Activated naive CD4-positive, alpha-beta T cell treated with anti-CD3 and anti-CD28 coated beads, Interleukin-2, amount 50 U/mL, for 16 hours (primary cell): ENCODE data around the gene PIK3R4.

Experiments
- DNase-seq: peaks from one replicate; pipeline ENCODE4 v3.0.0-alpha.2; 2020

PIK3R4 gene

DNA sequence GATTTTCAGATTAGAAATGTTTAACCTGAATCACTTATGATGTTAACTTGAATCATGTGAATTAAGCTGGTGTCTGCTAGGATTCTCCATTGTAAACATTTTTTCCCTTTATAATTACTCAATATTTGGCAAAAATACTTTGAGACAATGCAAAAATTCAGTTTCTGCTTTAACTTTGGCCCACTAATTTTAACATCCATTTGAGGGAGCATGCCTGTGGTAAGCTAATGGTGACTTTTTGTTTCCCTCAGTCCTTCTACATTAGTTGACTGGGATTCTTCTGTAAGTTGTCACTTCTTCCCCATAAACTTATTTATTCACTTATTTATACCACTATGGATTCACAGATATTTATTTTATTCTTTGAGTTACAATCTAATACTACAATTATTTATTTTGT lies 59.3 kb downstream of the PIK3R4 start:
- DNase-seq = no peak

DNA sequence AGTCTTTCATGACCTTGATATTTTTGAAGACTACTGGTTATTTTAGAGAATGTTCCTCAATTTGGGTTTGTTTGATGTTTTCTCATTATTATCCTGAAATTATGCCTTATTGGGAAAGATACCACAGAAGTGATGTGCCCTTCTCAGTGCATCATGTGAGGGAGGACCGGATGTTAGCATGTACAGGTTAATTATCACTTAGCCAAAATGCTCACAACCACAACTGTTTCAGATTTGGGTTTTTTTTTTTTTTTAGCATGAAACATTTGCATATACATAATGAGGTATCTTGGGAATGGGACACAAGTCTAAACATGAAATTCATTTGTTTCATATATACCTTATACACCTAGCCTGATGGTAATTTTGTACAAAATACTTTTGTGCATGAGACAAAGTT lies 59.8 kb downstream of the PIK3R4 start:
- no peak for DNase-seq

DNA sequence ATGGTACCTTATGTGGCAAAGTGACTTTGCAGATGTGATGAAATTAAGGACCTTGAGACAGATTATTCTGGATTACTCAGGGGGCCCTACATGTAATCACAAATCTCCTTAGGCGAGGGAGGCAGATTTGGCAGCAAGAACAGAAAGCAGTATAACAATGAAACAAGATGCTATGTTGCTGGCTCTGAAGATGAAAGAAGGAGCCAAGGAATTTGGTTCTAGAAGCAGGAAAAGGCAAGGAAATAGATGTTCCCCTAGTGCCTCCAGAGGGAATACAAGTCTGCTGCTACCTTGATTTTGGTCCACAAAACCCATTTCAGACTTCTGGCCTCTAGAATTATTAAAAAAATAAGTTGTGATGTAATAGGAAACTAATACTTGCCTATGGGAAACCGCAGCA lies 64.5 kb downstream of the PIK3R4 start:
- no peak for DNase-seq

DNA sequence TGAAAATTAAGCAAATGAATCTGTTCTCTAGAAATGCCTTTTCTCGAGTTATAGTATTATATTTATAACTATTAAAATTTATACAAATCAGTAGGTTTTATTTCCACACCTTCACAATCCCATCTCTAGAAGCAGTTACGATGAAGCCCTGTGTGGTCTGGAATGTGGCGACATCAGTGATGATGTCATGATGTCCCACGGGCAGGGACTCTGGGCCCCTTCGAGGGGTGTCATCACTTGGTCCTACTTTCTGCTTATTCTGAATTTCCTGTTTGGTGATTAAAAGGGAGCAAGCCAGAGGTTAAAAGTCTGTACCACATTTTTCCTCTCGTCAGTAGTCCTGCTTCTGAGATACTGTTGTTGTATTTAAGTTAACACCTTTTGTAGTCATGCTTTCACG lies 67.4 kb downstream of the PIK3R4 start:
- DNase-seq = no peak

GRCh38 chr3:130677343-130677742 lies 69.3 kb downstream of the PIK3R4 start:
- no peak for DNase-seq

DNA sequence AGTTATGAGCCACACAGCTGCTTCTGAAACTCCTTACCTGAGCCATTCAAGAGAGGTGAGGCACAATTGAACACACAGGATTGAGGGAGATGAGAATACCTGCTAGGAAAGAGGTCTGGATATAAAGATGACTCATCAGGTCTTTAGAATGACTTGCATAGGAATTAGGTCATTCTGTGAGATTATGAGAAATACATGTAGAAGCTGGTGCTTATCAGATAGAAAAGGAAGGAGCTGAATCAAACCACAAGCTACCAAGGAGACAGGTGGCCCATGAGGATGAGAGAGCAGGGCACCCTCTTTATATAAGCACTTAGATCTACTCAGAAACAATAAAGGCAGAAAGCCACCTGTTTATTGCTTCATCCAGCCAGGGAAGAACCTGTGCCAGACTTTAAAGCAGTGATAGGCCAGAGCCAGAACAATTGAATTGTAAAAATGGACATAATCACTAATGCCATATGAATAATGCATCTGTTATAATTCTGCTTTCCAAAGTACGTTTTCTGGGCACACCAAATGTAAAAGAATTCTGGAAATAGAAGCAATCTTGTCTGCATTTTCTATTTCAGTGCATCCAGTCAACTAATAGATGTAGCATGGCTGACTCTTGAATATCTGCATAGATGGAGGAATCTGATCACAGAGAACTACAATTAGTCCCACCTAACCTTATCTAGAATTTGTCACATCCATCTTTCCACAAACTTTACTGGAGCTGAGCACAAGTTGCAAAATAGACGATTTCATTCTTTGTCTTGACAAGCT lies 74.9 kb downstream of the PIK3R4 start:
- no peak for DNase-seq

DNA sequence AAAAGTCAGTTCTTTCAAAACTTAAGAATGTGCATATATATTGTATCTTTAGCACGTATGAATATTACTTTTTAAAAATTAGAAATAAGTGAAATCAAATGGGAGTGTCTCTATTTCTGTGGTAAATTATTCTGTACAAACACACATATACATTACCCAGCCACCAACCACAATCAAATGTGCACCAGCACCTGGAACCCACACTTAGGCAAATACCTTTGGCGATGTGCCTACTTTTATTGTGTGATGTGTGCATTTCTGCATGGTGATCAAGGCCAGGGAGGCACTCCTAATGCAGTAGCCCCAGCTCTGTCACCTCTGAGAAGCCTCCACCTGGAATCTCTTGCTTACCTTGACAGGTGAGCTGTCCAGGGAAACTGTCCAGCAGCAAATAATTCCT lies 76.9 kb downstream of the PIK3R4 start:
- no peak for DNase-seq

GRCh38 chr3:130663092-130663491 lies 83.5 kb downstream of the PIK3R4 start:
- no peak for DNase-seq

DNA sequence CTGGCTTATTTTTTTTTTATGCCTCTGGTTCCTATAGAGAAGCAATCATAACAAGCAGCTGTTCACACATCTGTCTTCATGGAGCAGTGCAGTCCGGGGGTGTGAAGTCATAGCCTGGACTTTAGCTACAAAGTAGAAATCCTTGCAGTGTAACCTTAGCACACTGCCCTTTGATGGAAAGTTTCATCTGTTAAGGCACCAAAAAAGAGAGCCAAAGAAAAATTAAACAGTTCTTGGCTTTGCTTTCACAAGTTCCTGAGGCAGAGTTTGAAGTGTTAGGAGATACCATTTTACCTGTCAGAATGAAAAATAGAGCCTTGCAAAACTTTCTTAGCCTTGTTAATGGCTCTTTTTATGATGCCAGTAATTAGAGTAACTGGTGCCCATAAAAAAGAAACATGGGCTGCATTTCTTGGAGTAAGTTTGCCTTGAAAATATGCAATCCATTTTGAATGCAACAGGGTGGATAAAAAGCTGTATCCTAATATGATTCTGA lies 84.1 kb downstream of the PIK3R4 start:
- DNase-seq = no peak

GRCh38 chr3:130661140-130661891 lies 85.3 kb downstream of the PIK3R4 start:
- no peak for DNase-seq

DNA sequence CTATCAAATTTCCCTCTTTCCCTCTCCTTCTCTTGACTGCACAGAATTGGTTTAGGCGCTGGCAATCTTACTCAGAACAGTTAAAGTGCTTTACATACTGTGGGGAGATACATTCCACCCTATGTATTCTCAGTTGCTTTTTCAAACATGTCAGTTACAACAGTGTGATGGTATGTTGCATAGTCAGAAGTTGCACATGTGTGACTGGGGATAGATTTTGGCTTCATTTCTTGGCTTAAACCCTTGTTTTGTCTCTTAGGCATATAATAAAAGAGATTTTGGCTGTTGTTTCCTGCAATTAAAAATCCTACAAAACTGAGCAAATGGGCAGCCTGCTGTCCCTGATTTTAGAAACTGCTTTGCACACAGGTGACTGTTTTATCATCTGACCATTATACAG lies 86.7 kb downstream of the PIK3R4 start:
- DNase-seq = no peak

- no peak for DNase-seq
Measured at GRCh38 chr3:130658678-130659077, 88.0 kb downstream of the PIK3R4 start.

- DNase-seq = no peak
Measured at GRCh38 chr3:130656627-130657026, 90.0 kb downstream of the PIK3R4 start.

DNA sequence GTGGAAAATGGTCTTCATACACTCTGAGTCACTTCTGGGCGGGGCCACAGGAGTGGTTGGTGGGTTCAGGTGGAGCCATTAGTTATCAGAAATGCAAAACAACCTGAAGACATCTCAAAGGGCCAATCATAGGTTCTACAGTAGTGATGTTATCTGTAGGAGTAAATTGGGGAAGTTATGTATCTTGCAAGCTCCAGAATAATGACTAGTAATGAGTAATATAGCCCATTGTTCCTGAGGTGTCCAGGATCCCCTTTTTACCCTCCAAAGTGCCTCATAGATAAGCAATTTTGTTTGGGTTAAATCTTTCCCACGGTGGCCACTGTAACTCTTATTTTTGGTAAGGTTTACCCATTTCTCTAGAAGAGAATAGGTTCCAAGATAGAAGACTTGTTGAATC lies 91.7 kb downstream of the PIK3R4 start:
- DNase-seq = no peak

GRCh38 chr3:130654091-130654490 lies 92.5 kb downstream of the PIK3R4 start:
- no peak for DNase-seq

DNA sequence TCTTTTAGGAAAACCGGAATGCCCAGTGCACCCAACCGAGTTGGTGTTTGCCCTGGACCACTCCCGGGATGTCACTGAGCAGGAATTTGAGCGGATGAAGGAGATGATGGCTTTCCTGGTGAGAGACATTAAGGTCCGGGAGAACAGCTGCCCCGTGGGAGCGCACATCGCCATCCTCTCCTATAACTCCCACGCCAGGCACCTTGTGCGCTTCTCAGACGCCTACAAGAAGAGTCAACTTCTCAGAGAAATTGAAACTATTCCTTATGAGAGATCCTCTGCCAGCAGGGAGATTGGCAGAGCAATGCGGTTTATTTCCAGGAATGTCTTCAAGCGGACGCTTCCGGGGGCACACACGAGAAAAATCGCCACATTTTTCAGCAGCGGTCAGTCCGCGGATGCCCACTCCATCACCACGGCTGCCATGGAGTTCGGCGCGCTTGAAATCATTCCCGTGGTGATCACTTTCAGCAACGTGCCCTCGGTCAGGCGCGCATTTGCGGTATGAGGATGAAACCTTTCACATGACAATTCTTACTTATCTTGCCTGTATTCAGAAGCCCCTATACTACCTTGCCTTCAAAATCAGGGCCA lies 97.5 kb downstream of the PIK3R4 start:
- no peak for DNase-seq

DNA sequence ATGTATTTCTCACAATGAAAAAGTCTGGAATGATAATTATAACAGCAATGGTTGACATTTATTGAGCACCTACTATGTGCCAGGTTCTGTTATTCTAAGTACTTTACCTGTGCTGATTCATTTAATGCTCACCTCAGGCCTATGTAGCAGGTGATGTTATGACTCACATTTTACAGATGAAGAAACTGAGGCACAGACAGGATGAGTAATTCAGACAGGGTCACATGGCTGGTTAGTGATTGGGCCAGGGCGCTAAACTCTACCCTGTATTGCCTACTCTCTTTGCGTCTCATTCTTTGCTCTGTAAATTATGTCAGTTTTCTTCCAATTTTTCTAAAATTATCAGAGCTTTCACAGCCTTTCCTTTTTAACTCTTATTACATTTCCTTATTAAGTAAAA lies 98.3 kb downstream of the PIK3R4 start:
- no peak for DNase-seq

- DNase-seq = no peak
Measured at GRCh38 chr3:130645261-130645660, 101.4 kb downstream of the PIK3R4 start.

- DNase-seq = no peak
Measured at GRCh38 chr3:130644628-130645253, 101.9 kb downstream of the PIK3R4 start.

- no peak for DNase-seq
Measured at GRCh38 chr3:130640027-130640426, 106.6 kb downstream of the PIK3R4 start.

DNA sequence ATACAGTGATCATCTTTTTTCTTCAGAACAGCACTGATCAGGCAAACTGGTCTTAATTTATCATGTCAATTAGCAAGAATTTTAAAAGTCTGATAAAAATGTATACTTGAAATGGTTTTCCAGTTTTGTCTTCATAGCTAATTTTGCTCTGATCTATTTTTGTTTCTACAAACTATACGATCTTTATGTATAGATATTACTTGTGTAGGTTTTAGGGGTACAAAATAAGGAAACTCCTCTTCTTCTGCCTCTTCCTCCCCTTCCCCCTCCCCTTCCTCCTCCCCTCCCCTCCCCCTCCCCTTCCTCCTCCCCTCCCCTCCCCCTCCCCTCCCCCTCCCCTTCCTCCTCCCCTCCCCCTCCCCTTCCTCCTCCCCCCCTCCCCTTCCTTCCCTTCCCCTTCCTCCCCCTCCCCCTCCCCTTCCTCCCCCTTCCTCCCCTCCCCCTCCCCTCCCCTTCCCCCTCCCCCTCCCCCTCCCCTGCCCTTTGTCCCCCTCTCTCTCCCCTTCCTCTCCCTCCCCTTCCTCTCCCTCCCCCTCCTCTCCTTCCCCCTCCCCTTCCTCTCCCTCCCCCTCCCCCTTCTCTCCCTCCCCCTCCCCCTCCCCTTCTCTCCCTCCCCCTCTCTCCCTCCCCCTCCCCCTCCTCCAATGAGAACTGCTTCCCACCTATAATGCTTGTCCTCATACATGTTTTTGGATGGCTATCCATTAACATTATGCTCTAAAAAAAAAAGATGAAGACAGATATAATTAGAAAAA lies 110.0 kb downstream of the PIK3R4 start:
- DNase-seq = no peak

GRCh38 chr3:130635978-130636377 lies 110.7 kb downstream of the PIK3R4 start:
- no peak for DNase-seq

DNA sequence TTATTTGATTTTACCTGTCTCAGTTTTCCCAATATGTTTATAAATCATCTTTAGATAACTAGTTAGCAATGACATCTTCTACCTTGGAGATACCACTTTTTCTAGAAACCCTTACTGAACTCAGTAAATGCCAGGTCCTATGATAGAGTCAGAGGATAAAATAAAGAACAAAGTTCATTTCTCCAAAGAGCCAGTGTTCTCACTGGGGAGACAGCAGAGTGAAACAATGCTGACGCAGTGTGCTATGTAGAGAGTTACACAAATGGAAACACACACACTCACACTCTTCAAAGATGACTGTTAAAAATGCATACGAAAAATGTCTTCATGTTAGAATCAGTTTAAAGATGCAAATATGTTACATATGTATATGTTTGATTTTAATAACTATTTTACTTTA lies 111.3 kb downstream of the PIK3R4 start:
- DNase-seq = no peak
